Activated CD4-positive, alpha-beta T cell treated with anti-CD3 and anti-CD28 coated beads for 4 hours (primary cell): ENCODE measurements around the gene UBR7.

Experiments used
- DNase-seq, 2 donors: peaks; one replicate each; pipeline ENCODE4 v3.0.0-alpha.2; 2020

UBR7 gene

DNA sequence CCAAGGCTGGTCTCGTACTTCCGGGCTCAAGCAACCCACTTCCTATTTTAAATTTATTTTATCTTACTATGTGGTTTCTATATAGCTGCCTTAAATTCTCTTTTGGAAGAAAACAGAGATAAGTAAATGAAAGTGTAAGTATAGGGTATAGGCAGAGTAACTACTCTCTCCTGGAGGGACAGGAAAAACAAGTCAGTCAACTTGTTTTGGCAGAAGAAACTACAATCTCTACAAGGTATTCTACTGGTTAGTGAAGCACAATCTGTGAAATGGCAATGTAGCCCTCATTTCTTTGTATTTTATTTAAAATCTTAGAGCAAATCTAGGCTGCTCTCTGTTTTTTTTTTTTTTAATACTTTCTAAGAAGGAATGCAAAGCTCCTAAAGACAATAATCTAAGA is 55.4 kb downstream of the UBR7 start:
- DNase-seq = no peak

DNA sequence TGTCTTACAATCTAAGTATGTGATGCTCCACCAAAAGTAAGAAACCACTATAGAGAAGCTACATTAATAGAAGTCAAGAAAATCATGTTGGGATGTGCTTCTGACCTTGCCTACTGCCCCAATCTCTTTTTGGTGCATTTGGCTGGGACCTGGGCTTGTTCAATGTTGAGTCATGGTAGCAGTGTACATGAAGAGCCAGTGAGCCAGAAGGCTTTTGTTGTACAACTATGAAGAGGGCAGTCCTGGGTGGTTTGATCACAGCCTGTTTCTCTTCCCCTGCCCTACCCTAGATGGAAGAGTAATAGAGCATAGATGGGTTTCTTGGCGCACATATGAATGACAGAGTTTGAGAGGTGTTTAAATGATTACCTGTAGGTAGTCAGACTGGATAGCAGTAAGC is 56.4 kb downstream of the UBR7 start:
- DNase-seq = no peak

DNA sequence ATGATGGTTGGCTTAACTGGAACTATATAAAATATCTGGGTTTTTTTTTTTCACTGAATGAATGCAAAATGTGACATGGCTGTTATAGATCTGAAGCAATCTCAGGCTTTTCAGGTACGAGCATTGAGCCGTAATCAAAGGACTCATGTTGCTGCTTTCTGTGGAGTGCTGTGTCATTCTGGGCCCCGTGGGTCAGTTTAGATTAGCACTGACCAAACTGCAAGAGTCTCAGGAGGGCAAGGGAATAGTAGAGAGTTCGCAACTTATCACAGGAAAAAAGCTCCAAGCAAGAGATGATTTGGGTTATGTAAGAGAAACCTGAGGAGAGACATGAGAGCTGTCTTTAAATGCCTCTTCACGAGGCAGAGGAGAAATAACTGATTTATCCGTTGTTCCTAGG is 59.1 kb downstream of the UBR7 start:
- DNase-seq = no peak

- no peak for DNase-seq
These were observed 60.2 kb downstream of the UBR7 start for GRCh38 chr14:93267149-93267711.

DNA sequence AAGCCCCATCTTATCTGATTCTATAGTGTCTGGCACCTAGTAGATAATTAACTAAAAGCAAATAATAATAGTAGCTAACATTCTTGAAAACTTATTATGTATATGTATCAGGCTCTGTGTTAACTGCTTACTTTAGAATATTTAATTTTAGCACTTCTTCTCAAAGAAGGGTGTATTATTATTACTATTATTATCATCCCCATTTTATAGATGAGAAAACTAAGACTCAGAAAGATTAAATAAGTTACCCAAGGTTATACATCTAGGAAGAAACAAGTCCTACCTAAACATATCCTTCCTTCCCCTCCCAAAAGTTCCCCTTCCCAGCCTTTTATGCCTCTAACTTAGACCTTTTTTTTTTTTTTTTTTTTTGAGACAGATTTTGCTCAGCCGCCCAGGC is 61.4 kb downstream of the UBR7 start:
- no peak for DNase-seq

DNA sequence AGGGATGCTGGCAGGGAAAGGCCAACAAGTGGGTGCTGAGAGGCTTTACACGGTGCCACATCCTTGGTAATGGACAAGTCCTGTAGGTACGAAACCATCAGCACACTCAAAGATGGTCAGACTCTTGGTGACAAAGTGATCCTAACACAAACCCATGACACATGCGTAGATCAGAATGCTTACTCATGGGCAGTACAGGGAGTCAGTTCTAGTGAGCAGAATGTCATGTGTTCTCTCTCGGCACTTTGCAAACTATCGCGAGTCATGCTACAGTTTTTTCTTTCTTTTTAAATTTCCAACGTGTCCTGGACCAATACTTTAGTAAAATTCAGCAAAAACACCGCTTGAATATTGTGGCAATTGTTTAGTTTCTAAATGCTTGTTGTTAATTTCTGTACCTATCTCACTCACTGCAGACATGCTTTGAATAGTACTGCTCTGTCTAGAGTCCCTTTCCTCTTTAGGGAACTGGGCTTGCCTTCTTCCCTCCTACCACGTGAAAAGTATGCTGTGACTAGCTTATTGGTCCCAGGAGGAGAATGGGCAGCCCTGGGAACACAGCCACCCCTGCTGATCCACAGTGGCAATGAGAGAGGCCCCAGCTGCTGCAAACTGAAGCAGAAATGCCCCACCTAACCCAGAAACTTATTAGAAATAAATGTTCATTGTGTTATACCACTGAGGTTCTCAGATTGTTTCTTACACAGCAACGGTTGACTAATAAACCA is 62.4 kb downstream of the UBR7 start:
- no peak for DNase-seq

DNA sequence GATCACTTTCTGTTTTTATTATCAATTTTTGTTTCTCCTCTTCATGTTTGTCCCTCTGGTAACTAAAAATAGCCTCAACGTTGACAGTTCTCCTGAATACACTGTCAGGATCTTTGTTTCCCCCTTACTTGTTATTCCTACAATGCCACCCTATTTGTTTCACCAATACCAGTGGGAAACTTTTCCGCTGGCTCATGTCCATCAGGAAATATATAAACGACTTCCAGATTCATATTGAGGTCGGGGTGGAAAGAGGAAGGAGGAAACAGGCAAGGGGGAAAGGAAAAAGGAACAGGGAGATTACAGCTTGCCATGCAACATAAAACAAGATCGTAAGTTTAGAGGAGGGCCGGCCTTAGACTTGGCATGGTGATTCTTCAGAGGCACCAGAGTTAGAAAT is 64.1 kb downstream of the UBR7 start:
- no peak for DNase-seq

GRCh38 chr14:93274055-93274806 is 67.2 kb downstream of the UBR7 start:
- no peak for DNase-seq

- no peak for DNase-seq
These were observed 69.1 kb downstream of the UBR7 start for GRCh38 chr14:93276031-93276716.
